Activated CD4-positive, alpha-beta T cell treated with anti-CD3 and anti-CD28 coated beads, Interleukin-2, amount 50 U/mL, for 1 hour (primary cell): Measurements from ENCODE around the gene F3.
"Not testable (repeated sequence)": the region's sequence is repeated elsewhere in the genome, so short reads cannot be mapped to it uniquely, and the experiment has no call there.

Experiments used
- DNase-seq: peaks from one replicate; pipeline ENCODE4 v3.0.0-alpha.2; 2020

F3 gene

GRCh38 chr1:94541246-94542087, at the start of gene F3:
F3 (minus strand) TSS chr1:94541759; CDS start chr1:94541636, 123 bp downstream.
- peak; percentile 33 for DNase-seq

GRCh38 chr1:94590203-94591137, 48.9 kb upstream of the F3 start:
- DNase-seq = no peak

- DNase-seq = no peak
Measured at GRCh38 chr1:94589728-94590127, 48.2 kb upstream of the F3 start.

GRCh38 chr1:94582565-94582964, 41.0 kb upstream of the F3 start:
- DNase-seq = no peak

- DNase-seq = no peak
Measured at GRCh38 chr1:94580367-94581115, 39.0 kb upstream of the F3 start.

DNA sequence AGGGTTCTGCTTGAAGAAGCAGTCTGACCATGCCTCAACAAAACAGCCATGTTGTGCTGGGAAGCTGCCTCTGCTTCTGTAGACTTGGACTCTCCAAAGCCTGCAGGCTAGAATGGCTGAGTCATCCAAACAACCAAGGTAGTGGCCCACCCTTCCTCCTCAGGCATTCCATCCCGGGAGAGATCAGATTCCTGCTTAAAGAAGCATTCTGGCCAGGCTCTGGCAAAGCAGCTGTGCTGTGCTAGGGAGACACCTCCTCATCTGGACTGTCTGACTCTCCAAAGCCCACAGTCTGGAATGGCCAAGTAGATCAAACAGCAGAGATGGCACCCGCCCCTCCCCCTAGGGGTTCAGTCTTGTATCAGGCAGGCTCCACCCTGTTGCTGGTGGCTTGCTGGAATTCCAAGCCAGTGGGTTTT, 38.3 kb upstream of the F3 start:
- no peak for DNase-seq

- DNase-seq = no peak
Measured at GRCh38 chr1:94578856-94579255, 37.3 kb upstream of the F3 start.

DNA sequence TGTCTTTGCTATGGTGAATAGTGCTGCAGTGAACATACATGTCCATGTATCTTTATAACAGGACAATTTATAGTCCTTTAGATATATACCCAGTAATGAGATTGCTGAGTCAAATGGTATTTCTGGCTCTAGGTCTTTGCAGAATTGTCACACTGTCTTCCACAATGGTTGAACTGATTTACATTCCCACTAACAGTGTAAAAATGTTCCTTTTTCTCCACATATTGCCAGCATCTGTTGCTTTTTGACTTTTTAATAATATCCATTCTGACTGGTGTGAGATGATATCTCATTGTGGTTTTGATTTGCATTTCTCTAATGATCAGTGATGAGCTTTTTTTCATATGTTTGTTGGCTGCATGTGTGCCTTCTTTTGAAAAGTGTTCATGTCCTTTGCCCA, 32.4 kb upstream of the F3 start:
- not testable (repeated sequence) for DNase-seq

- no peak for DNase-seq
Measured at GRCh38 chr1:94572780-94573179, 31.2 kb upstream of the F3 start.

DNA sequence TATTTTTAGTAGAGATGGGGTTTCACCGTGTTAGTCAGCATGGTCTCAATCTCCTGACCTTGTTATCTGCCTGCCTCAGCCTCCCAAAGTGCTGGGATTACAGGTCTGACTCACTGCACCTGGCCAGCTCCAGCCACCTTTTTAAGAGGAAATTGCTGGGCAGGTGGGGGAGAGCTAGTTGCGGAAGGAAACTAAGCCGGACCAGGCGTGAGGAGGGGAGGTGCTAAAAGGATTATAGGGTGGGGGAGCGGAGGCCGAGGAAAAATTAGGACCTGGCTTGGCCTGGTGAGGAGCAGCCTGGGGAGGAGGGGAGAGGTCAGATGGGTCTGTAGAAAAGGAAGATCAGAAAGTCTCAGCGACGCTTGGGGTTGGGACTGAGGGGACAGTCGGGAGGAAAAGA, 29.4 kb upstream of the F3 start:
- not testable (repeated sequence) for DNase-seq

DNA sequence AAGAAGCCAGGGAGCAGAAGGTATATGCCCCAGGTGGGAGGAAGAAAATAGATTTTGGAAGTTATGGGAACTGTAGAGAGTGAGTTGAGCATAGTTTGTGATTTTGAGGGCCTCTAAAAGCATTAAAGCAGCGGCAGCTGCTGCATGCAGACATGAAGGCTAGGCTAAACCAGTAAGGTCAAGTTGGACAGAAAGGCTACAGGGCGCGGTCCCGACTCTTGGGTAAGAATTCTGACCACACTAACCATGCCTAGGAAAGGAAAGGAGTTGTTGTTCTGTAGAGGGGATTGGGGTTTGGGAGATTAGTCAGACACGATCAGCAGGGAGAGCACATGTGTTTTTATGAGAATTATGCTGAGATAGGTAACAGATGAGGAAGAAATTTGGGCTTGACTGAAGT, 27.2 kb upstream of the F3 start:
- DNase-seq = not testable (repeated sequence)

- DNase-seq = not testable (repeated sequence)
Measured at GRCh38 chr1:94567975-94568607, 26.5 kb upstream of the F3 start.

DNA sequence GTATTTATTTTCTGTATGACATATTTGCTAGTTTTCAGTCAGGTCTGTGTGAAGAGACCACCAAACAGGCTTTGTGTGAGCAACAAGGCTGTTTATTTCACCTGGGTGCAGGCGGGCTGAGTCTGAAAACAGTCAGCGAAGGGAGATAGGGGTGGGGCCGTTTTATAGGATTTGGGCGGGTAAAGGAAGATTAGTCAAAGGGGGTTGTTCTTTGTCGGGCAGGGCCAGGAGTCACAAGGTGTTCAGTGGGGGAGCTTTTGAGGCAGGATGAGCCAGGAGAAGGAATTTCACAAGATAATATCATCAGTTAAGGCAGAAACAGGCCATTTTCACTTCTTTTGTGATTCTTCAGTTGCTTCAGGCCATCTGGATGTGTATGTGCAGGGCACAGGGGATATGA, 24.9 kb upstream of the F3 start:
- DNase-seq = not testable (repeated sequence)

DNA sequence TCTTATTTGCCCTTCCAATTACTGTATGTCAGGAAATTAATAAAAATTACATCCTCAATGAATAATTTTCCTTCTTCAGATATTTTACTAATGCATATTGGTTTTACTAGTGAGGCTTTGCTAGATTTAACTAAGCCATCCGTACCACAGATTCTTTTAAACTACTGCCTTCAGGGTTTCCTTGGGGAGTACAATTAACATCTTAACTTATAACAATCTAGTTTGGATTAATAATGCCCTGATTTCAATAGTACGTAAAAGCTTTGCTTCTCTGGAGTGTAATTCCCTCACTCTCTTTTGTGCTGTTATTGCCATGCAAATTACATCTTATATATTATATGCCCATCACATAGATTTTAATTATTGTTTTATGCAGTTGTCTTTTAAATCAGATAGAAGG, 24.3 kb upstream of the F3 start:
- DNase-seq = no peak

GRCh38 chr1:94562519-94563260, 21.1 kb upstream of the F3 start:
- no peak for DNase-seq

DNA sequence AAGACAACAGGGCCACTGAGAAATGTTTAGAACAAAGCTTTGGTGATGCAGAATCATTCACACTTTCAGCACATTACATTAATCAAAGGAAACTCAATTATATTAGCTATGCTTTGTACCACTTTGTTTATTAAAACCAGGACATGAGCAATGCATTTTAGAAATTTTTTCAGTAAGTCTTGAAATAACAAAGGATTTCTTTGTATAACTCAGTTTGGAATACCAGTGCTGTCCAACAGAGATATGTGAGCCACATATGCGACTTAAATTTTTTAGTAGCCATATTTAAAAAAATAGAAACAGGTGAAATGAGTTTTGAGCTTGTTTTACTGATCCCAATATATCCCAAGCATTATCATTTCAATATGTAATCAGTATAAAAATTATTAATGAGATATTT, 18.8 kb upstream of the F3 start:
- DNase-seq = no peak

DNA sequence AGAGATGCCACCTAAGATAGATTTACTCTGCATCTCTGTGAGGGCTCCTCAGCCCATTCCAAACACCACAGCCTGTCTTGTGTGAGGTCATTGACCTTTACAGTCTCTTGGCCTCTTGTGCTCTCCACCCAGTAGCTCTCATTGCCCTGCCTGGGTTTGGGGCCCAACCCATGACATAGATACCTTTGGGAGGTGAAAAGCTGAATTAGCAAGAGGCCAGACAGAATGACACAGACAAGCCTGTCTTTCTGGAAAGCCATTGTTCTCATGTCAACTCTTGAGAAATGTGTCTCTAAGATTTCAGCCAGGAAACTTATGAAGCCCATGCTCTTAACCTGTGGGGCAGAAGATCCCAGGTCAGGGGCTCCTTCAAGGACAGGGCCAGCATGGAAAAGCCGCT, 18.4 kb upstream of the F3 start:
- DNase-seq = no peak

GRCh38 chr1:94555091-94555490, 13.5 kb upstream of the F3 start:
- no peak for DNase-seq

DNA sequence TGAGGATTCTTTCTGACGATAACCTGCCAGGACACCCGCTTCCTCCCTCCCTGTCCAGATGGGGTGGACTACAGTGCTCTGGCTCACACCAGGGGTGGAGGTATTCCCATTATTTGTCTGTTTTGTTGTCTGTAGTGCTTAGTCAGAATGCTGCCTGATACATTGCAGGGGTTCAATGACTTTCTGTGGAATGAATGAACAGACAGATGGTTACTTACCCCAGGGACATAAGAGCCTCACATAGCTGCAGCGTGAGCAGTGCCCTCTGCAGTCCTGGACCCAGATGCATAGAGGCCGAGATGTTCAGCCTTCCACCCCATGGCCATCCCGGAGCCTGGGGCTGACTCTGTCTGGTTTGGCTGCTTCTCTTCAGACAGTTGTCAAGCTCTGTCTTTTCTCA, 13.0 kb upstream of the F3 start:
- no peak for DNase-seq

DNA sequence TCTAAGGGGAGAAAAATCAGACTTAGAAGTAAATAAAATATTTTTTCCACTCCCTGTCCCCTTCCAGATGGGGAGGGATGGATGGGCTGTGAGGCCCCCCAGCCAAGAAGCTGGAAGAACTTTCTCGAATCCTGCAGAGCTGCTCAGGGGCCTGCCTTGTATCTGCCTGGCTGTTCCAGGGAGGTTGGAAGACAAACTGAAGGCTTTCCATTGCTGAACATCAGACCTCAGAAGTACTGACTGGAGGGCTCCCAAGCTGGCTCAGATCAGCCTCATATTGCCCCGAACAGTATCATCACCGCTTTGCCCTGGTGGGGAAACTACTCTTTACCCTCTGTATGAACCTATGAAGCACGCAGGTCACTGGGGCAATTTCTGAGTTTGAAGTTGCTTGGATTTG, 12.4 kb upstream of the F3 start:
- no peak for DNase-seq

DNA sequence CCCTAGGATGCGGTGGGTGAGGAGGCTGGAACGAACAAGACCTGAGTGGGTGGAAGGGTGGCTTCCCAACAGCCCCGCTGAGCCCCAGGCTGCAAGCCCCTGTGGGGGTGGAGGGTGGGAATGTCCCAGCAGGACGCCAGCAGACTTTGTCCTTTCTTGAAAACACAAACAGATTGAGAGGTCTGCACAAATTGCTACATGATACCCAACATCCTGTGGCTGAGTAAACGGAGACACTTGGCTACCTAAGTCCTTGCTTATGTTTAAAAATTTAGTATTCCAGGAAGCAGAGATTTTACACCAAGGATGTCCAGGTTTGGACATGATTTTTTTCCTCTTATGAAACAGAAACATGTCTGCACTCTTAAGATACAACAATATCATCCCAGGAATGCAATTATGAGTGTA, 11.8 kb upstream of the F3 start:
- DNase-seq = no peak

DNA sequence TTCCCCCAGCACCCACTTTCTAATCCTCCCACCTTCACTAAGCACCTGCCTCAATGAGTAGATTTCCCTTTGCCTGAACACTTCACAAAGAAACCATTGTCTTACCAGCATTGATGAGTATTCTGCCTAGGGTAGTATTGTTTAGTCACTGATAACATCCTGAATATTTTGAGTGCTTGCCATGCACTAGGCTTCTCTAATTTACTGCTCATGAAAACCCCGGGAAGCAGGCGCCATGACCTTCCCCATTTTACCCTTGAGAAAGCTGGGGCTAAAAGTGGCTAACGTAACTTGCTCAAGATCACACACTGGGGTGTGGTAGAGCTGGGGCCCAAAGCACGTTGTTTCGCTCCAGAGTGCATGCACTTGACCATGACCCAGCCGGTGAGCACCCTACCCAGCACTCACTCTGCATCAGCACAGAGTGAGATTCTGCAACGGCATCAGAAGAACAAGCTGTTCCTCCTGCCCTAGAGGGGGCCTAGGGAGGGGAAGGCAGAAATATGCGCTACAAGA, 10.6 kb upstream of the F3 start:
- no peak for DNase-seq
